NT2/D1 (cell line): ENCODE data around the gene ASAP3.
"Not testable (repeated sequence)": the region's sequence is repeated elsewhere in the genome, so short reads cannot be mapped to it uniquely, and the experiment has no call there.

Experiments used
- DNase-seq: peaks from one replicate; pipeline ENCODE4 v3.0.0-alpha.2; 2011; ENCODE audit warnings: low read depth, low spot score
- H3K27me3 ChIP-seq: 2 replicates; pipeline ENCODE4 v1.6.0; 2011; ENCODE audit warnings: mild to moderate bottlenecking; ENCODE audit not compliant: insufficient read length, insufficient read depth
- H3K36me3 ChIP-seq: 2 replicates; pipeline ENCODE4 v1.6.1; 2011; ENCODE audit warnings: mild to moderate bottlenecking, low read length, mixed read lengths; ENCODE audit not compliant: insufficient read depth, insufficient read length
- H3K4me1 ChIP-seq: 2 replicates; pipeline ENCODE4 v1.5.1; 2011; ENCODE audit not compliant: insufficient read depth, insufficient read length
- H3K4me3 ChIP-seq: 2 replicates; pipeline ENCODE4 v1.5.1; 2011; ENCODE audit warnings: low read depth; ENCODE audit not compliant: insufficient read length
- H3K9ac ChIP-seq: 2 replicates; pipeline ENCODE4 v1.6.0; 2011; ENCODE audit warnings: low read depth; ENCODE audit not compliant: insufficient read length
- H3K9me3 ChIP-seq: 2 replicates; pipeline ENCODE4 v1.5.1; 2011; ENCODE audit warnings: mild to moderate bottlenecking, low read length; ENCODE audit not compliant: insufficient read depth
- SUZ12 ChIP-seq: IDR thresholded peaks from 2 replicates; pipeline ENCODE4 v1.6.1; 2011; ENCODE audit not compliant: insufficient read length, insufficient read depth; ENCODE audit errors: extremely low read depth
- YY1 ChIP-seq: IDR thresholded peaks from 2 replicates; pipeline ENCODE4 v1.6.1; 2011; ENCODE audit not compliant: insufficient read length, insufficient read depth
- ZNF274 ChIP-seq: IDR thresholded peaks from 2 replicates; pipeline ENCODE4 v1.6.1; 2011; ENCODE audit warnings: mild to moderate bottlenecking, low read depth, low read length

Gene ASAP3

DNA sequence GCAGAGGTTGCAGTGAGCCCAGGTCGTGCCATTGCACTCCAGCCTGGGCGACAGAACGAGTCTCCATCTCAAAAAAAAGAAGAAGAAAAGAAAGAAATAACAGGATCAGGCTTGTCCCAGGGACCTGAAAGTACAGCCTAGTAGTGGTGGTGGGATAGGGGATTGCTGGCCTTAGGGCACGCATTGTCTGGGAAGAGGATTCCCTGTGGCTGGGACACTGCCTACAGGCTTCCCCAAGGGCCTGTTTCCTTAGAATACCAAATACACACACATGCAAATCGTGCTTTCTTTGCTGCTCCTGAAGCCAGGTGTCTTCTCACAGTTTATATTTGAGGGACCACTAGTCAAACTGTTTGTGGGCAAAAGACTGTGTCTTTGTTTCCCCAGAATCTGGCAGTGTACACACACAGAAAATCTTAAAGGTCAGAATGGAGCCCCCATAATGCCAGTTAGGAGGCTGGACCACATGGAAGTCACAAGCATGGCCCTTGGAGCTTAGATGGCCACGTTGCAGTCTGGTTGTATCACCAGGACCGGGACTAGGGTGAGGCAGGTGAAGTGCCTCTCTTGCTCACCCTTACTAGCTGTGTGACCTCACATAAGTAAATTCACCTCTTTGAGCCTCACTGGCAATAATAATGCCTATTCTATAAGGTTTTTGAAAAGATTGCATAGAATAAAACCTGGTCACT, 12.7 kb upstream of the ASAP3 start:
- no peak for DNase-seq
- no peak for TF ChIP-seq SUZ12
- TF ChIP-seq YY1: no peak
- TF ChIP-seq ZNF274: no peak
- H3K9ac ChIP-seq: no peak overlapping the region

GRCh38 chr1:23494836-23495235, 10.9 kb upstream of the ASAP3 start:
- not testable (repeated sequence) for H3K27me3 ChIP-seq, DNase-seq, H3K9me3 ChIP-seq, H3K36me3 ChIP-seq, H3K4me1 ChIP-seq, H3K4me3 ChIP-seq, H3K9ac ChIP-seq

More for the DNA sequence above, 12.7 kb upstream of the ASAP3 start:
- H3K9me3 ChIP-seq: no peaks in the 10 kb centered on the region
- no peaks in the 10 kb centered on the region for H3K4me1 ChIP-seq
- no peaks in the 10 kb centered on the region for H3K27me3 ChIP-seq
- H3K4me3 ChIP-seq: no peak overlapping the region
- H3K36me3 ChIP-seq: no peaks in the 10 kb centered on the region

GRCh38 chr1:23492776-23493175, 8.8 kb upstream of the ASAP3 start:
- not testable (repeated sequence) for H3K4me3 ChIP-seq, H3K4me1 ChIP-seq, H3K36me3 ChIP-seq, H3K9me3 ChIP-seq, DNase-seq, H3K9ac ChIP-seq, H3K27me3 ChIP-seq

- Histone ChIP-seq H3K9me3 (no peaks in the 10 kb centered on the region), H3K4me1 (no peaks in the 10 kb centered on the region), H3K27me3 (no peaks in the 10 kb centered on the region), H3K4me3 (no peak overlapping the region), H3K36me3 (no peaks in the 10 kb centered on the region), H3K9ac (no peak overlapping the region)
- no peak for DNase-seq
- no peak for TF ChIP-seq ZNF274
- no peak for TF ChIP-seq YY1
Observed at GRCh38 chr1:23492132-23492720, 8.2 kb upstream of the ASAP3 start.

DNA sequence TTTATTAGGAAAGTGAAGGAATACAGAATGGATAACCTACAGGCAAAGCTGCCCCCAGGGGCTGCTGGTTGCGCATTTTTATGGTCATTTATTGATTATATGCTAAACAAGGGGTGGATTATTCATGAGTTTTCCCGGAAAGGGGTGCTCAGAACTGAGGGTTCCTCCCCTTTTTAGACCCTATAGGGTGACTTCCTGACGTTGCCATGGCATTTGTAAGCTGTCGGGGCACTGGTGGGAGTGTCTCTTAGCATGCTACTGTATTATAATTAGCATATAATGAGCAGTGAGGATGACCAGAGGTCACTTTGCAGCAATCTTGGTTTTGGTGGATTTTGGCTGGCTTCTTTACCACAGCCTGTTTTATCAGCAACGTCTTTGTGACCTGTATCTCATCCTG, 5.9 kb upstream of the ASAP3 start:
- no peaks in the 10 kb centered on the region for H3K4me1 ChIP-seq
- no peaks in the 10 kb centered on the region for H3K36me3 ChIP-seq
- no peak for DNase-seq
- no peak overlapping the region for H3K9ac ChIP-seq
- no peak overlapping the region for H3K4me3 ChIP-seq
- TF ChIP-seq ZNF274: no peak
- TF ChIP-seq YY1: no peak
- no peak for TF ChIP-seq SUZ12
- no peaks in the 10 kb centered on the region for H3K27me3 ChIP-seq
- H3K9me3 ChIP-seq: no peaks in the 10 kb centered on the region

DNA sequence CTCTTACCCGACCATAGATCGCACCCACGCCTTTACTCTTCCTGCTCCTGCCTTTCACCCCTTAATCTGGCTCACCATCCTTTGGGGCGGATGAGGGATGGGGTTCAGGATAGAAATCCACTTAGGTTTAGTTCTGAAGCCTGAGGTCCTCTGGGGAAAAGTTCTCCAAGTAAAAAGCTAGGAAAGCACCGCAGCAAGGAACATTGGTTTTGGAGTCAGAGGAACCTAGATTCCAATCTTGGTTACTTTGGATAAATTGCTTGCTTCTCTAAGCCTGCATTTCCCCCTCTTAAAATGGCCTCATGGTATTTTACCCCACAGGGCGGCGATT, 988 bp upstream of the ASAP3 start:
- peak overlapping the region; percentile 11 for H3K4me3 ChIP-seq
- TF ChIP-seq ZNF274 (no peak), SUZ12 (no peak), YY1 (no peak)
- H3K9ac ChIP-seq: peak overlapping the region; percentile 56

DNA sequence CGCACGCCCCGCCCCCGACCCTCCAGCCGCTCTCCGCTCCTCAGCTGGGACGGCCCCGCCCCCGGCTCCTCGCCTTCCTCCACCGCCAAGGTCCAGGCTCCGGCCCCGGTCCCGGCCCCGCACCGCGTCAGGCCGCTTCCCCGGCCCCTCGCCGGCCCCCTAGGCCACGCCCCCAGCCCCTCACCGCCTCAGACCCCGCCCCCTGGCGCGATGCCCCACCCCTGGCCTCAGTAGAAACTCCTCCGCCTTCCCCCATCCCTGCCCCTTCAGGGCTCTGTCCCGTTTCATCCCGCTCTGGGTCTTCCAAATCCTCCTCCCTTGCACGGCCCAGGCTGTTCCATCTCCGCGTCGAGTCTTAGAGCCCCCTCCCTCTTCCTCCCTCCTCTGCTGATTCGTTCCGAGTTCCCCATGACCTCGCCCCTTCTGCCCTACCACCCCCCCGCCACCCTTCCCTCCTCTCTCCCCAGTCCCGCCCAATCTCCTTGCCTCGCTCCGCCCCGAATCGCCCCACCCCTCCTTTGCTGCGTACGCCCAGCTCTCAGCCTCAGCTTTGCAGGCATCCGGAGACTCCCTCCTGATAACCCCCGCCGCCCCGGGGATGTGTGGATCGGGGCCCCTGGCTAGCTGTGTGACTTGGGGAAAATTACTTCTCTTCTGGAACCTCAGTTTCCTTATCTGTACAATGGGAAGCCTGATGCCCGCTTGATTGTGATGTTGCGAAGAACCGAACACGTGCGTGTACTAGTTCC, 448 bp upstream of the ASAP3 start:
- peaks cover 4% of the 10 kb centered on the region for H3K36me3 ChIP-seq
- no peaks in the 10 kb centered on the region for H3K27me3 ChIP-seq
- H3K9me3 ChIP-seq: no peaks in the 10 kb centered on the region
- H3K4me1 ChIP-seq: no peaks in the 10 kb centered on the region
- H3K4me3 ChIP-seq: peak overlapping the region; percentile 74
- no peak for TF ChIP-seq ZNF274
- TF ChIP-seq YY1: no peak
- no peak for TF ChIP-seq SUZ12
- peak; percentile 75 for DNase-seq
- H3K9ac ChIP-seq: peak overlapping the region; percentile 56

More for the DNA sequence above, 988 bp upstream of the ASAP3 start:
- no peaks in the 10 kb centered on the region for H3K4me1 ChIP-seq
- DNase-seq: no peak
- H3K36me3 ChIP-seq: peaks cover 4% of the 10 kb centered on the region
- H3K27me3 ChIP-seq: no peaks in the 10 kb centered on the region
- no peaks in the 10 kb centered on the region for H3K9me3 ChIP-seq
